H4 (cell line): ENCODE measurements around the gene ANKRD13D. TPM values are rescaled to one million over a fixed set of nuclear protein-coding genes. Genes with fewer than 3 reads are reported as not detected.

Experiments
- total RNA-seq: library from RNA; depleted of rRNA; stranded (reverse); fragments of >200 nt; shearing (Covaris generic); gene quantifications from 2 replicates; pipeline ENCODE4 v1.2.3, GENCODE V29; 2014; rRNA removed

ANKRD13D gene
- total RNA-seq, 1 experiment from 2014 or later: 5.6 TPM

Other genes starting within 250 kb of the ANKRD13D start
- not detected in 2 replicates for gene RHOD, start 232.5 kb upstream of the ANKRD13D start, total RNA-seq
- gene KDM2A, start 170.0 kb upstream of the ANKRD13D start, total RNA-seq: 12.7 and 16.2 TPM in 2 replicates
- 15.2 and 16.3 TPM in 2 replicates for gene GRK2, start 22.8 kb upstream of the ANKRD13D start, total RNA-seq
- 6.5 and 8.5 TPM in 2 replicates for gene SSH3, start 14.2 kb downstream of the ANKRD13D start, total RNA-seq
- 71.6 and 77.4 TPM in 2 replicates for gene POLD4, start 64.2 kb downstream of the ANKRD13D start, total RNA-seq
- 7.0 and 8.3 TPM in 2 replicates for gene CLCF1, start 84.3 kb downstream of the ANKRD13D start, total RNA-seq
- 7.3 and 8.3 TPM in 2 replicates for gene RAD9A, start 102.7 kb downstream of the ANKRD13D start, total RNA-seq
- 212 and 231 TPM in 2 replicates for gene PPP1CA, start 112.6 kb downstream of the ANKRD13D start, total RNA-seq
- not detected in 2 replicates for gene TBC1D10C, start 114.8 kb downstream of the ANKRD13D start, total RNA-seq
- gene CARNS1, start 126.4 kb downstream of the ANKRD13D start, total RNA-seq: not detected in 2 replicates
- gene RPS6KB2, start 139.2 kb downstream of the ANKRD13D start, total RNA-seq: 38.1 and 51.3 TPM in 2 replicates
- gene PTPRCAP, start 148.4 kb downstream of the ANKRD13D start, total RNA-seq: 0.41 and 4.0 TPM in 2 replicates
- 96.0 and 111 TPM in 2 replicates for gene CORO1B, start 154.2 kb downstream of the ANKRD13D start, total RNA-seq
- gene GPR152, start 163.4 kb downstream of the ANKRD13D start, total RNA-seq: not detected in 2 replicates
- 0.39 TPM in 1 of 2 replicates, not detected in the other for gene CABP4, start 166.1 kb downstream of the ANKRD13D start, total RNA-seq
- 17.3 and 38.6 TPM in 2 replicates for gene TMEM134, start 179.9 kb downstream of the ANKRD13D start, total RNA-seq
- gene AIP, start 193.7 kb downstream of the ANKRD13D start, total RNA-seq: 69.9 and 83.0 TPM in 2 replicates
- gene PITPNM1, start 216.1 kb downstream of the ANKRD13D start, total RNA-seq: 13.7 and 16.6 TPM in 2 replicates
- 28.3 and 32.3 TPM in 2 replicates for gene CDK2AP2, start 218.9 kb downstream of the ANKRD13D start, total RNA-seq
- not detected in 2 replicates for gene CABP2, start 234.1 kb downstream of the ANKRD13D start, total RNA-seq